Common myeloid progenitor, CD34-positive (primary cell): ENCODE measurements around the gene GRB2.

ENCODE experiments used
- CTCF ChIA-PET: fragments of 350-600 bp; sonication (Branson Sonifier 250); formaldehyde crosslinking; loops from one replicate; lab custom pipeline; 2021; ENCODE audit warnings: antibody characterized with exemption; lab: Charles Lee
- POLR2A ChIA-PET: fragments of 350-600 bp; sonication (Branson Sonifier 250); formaldehyde crosslinking; loops from one replicate; lab custom pipeline; 2021; ENCODE audit warnings: antibody characterized with exemption; lab: Charles Lee
- DNase-seq, 3 donors: peaks; one replicate each; pipeline versions ENCODE4 v3.0.0 to v3.0.0-alpha.2; 2013
- H3K27ac ChIP-seq, 2 experiments: 1 replicate in 1 of 2; 2 replicates in 1 of 2; pipeline ENCODE4 v1.7.0; 2013; ENCODE audit warnings: inconsistent platforms in 2 of 2, low read length in 2 of 2, mild to moderate bottlenecking in 2 of 2, low read depth in 1 of 2, moderate library complexity in 1 of 2; ENCODE audit not compliant: severe bottlenecking in 2 of 2, insufficient read depth in 1 of 2, poor library complexity in 1 of 2
- H3K27me3 ChIP-seq, 5 experiments: replicated peaks in 2 of 5; 1 replicate in 3 of 5; 2 replicates in 2 of 5; pipeline versions ENCODE4 v1.6.1 to v1.7.0; 2013; ENCODE audit warnings: low read length in 4 of 5, mild to moderate bottlenecking in 2 of 5, moderate library complexity in 2 of 5, inconsistent platforms in 1 of 5; ENCODE audit not compliant: insufficient read depth in 5 of 5, control insufficient read depth in 4 of 5
- H3K36me3 ChIP-seq, 4 experiments: 1 replicate in 2 of 4; 2 replicates in 2 of 4; pipeline versions ENCODE4 v1.6.1 to v1.7.0; 2013; ENCODE audit warnings: low read length in 3 of 4, control low read depth in 1 of 4, mild to moderate bottlenecking in 1 of 4; ENCODE audit not compliant: control insufficient read depth in 4 of 4, insufficient read depth in 4 of 4
- H3K4me1 ChIP-seq, 4 experiments: 1 replicate in 3 of 4; 2 replicates in 1 of 4; pipeline versions ENCODE4 v1.6.1 to v1.7.1; 2013; ENCODE audit warnings: low read length in 3 of 4, mild to moderate bottlenecking in 3 of 4, control low read depth in 1 of 4, inconsistent platforms in 1 of 4, moderate library complexity in 1 of 4; ENCODE audit not compliant: control insufficient read depth in 4 of 4, insufficient read depth in 4 of 4; ENCODE audit errors: control extremely low read depth in 1 of 4
- H3K4me3 ChIP-seq, 7 experiments: 1 replicate in 4 of 7; 2 replicates in 3 of 7; pipeline versions ENCODE4 v1.5.1 to v1.7.0; 2013; ENCODE audit warnings: mild to moderate bottlenecking in 7 of 7, low read length in 6 of 7, moderate library complexity in 6 of 7, inconsistent platforms in 2 of 7, low read depth in 2 of 7, control low read depth in 1 of 7; ENCODE audit not compliant: insufficient read depth in 4 of 7, control insufficient read depth in 1 of 7; ENCODE audit errors: extremely low read depth in 1 of 7
- H3K9me3 ChIP-seq, 5 experiments: 1 replicate in 4 of 5; 2 replicates in 1 of 5; pipeline versions ENCODE4 v1.6.1 to v1.7.1; 2013; ENCODE audit warnings: low read length in 4 of 5, mild to moderate bottlenecking in 2 of 5, inconsistent platforms in 1 of 5, low read depth in 1 of 5, moderate library complexity in 1 of 5; ENCODE audit not compliant: control insufficient read depth in 4 of 5, insufficient read depth in 2 of 5; ENCODE audit errors: control extremely low read depth in 1 of 5
- WGBS: methylation state at CpG from one replicate; pipeline ENCODE4 v1.1.5; 2013; ENCODE audit not compliant: insufficient coverage; 5-methylcytosine and 5-hydroxymethylcytosine counted together

GRB2 gene

DNA sequence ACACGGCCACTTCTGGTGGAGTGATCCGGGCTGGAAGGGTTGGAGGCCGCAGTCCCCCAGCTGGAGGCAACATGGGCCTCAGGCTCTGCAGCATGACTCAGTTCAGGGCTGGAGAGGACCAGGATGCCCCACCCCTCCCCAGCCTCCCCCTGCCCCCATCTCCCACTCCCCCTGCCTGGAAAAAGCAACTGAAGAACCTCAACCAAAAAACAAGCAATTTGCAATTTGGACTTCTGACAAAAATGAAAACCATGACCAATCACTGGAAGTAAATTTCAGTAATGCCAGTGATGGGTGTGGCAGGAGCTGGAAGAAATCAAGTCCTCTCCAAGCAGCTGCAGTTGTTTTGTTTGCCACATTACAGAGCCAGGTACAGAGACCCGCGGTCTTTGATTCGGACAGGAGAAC is 127.8 kb downstream of the GRB2 start:
- H3K27ac ChIP-seq, result no peak overlapping the region
- ChIA-PET CTCF (interaction anchor here (1.0 kb wide), 1 partner anchor 33 kb away, joined by 3 read pairs; no protein-coding TSS in a partner anchor), POLR2A (no interaction called here)
- no peaks in the 10 kb centered on the region for H3K9me3 ChIP-seq
- peaks cover 5 to 66% (median 45%) of the 10 kb centered on the region in 4 experiments for H3K36me3 ChIP-seq
- H3K4me1 ChIP-seq, result peaks cover 0 to 8% (median 2%) of the 10 kb centered on the region in 4 experiments
- no peak for DNase-seq
- no peak overlapping the region for H3K4me3 ChIP-seq
- WGBS, result 93% methylated on average over 2 of the region's 6 CpGs
- no peaks in the 10 kb centered on the region for H3K27me3 ChIP-seq

DNA sequence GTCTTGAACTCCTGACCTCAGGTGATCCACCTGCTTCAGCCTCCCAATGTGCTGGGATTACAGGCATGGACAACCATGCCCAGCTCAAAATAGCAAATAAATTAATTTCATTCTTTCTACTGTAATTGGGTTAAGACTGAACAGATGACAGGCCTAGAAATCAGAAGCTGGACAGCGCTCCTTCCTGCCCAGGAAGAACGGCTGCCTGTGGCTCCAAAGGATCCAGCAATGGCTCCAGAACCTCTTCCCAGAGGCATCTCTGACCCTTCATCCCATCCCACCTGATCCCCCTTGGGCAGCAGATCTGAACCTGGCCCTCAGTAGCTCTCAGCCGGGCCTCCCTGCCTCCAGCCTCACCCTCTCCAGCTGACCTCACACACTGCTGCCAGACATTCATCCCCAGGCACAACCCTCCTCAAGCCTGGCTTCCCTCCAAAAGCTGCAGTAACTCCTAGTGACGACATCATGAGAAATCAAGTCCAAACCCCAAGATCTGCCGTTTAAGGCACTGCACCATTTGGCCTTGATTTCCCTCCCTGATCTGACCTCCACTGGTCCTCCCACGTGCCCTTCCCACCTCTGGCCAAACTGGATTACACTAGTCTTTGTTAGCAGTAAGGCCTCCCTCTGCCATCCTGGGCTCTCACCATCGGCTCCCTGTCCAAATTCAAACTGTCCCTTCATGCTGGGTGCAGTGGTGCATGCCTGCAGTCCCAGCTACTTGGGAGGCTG is 131.3 kb downstream of the GRB2 start:
- WGBS, result 98% methylated on average over 7 of the region's 7 CpGs
- POLR2A ChIA-PET, result interaction anchor here (0.6 to 1.6 kb wide), 2 partner anchors 12 to 42 kb away, joined by 3 read pairs; partner anchors contain the start of genes GGA3 and MRPS7
- H3K4me3 ChIP-seq, result no peak overlapping the region

DNA sequence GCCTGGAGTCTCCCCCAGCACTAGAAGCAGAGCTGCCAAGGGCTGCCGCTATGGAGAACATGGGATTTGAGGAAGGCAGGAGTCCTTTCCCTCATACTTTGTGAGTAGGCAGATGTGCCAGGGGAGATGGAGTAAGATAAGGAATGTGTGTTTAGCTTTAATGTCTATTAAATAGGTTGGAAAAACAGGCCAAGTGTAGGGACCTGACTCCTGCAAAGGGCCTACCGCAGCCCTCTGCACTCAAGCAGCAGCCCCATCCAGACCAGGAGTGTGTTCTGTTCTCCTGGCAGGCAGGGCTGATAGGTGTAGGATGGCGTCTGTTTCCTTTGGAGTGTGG is 132.7 kb downstream of the GRB2 start:
- peaks cover 0 to 40% (median 27%) of the 10 kb centered on the region in 4 experiments for H3K4me1 ChIP-seq
- ChIA-PET CTCF (interaction anchor here (3.5 to 5.1 kb wide), 2 partner anchors 12 to 17 kb away, joined by 20 to 40 read pairs; partner anchors contain the start of genes GGA3, MRPS7 and SLC25A19), POLR2A (no interaction called here)
- H3K4me3 ChIP-seq, result no peak overlapping the region
- no peaks in the 10 kb centered on the region for H3K9me3 ChIP-seq
- no peak for DNase-seq
- no peaks in the 10 kb centered on the region for H3K27me3 ChIP-seq
- 76% methylated on average over 3 of the region's 3 CpGs for WGBS
- peaks cover 5 to 43% (median 29%) of the 10 kb centered on the region in 4 experiments for H3K36me3 ChIP-seq
- H3K27ac ChIP-seq, result no peak overlapping the region

More for the DNA sequence above, 131.3 kb downstream of the GRB2 start:
- H3K27me3 ChIP-seq, result no peaks in the 10 kb centered on the region
- DNase-seq, result no peak
- CTCF ChIA-PET, result interaction anchor here (1.2 to 5.1 kb wide), 3 partner anchors 13 to 62 kb away, joined by 3 to 40 read pairs (median 4); partner anchors contain the start of genes GGA3 and MRPS7
- peaks cover 0 to 33% (median 25%) of the 10 kb centered on the region in 4 experiments for H3K4me1 ChIP-seq
- H3K36me3 ChIP-seq, result peaks cover 5 to 49% (median 32%) of the 10 kb centered on the region in 4 experiments
- H3K9me3 ChIP-seq, result no peaks in the 10 kb centered on the region
- no peak overlapping the region for H3K27ac ChIP-seq

DNA sequence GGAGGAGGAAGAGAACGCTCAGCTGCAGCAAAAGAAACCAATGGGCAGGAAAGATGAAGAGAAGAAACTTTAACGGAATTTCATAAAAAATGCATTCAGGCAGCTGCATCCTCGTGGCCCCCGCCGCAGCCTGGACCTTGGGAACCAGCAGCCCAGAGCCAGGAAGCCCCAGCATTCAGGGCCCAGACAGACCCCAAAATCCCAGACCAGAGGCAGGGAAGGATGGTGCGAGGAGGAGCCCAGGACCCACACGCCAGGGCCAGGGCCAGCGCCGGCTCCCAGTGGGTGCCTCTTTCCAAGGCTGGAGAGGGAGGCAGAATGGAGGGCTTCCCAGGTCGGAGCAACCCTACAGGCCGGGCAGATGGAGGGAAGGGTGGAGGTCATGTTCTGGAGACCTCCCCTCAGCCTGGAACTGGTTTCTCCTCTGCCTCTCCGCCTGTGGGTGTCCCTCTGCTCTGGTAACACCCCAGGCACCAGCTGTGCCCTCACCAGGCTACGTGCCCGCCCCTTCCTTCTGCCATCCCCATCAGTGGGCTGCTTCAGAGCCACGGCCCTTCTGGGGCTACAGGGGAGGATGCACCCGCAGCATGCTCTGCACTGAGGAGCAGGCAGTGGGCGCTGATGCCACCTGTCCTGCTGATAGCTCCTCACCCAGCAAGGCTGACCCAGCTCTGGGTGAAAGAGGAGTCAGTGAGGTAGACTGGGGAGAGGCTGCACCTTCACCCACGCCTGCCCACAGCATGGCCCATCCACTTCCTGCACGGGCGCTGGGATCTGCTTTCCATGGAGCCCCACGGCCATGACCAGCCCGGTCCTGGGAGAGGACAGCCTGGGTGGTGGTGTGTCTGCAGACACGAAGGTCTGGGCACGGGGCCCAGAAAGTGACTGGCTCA is 133.3 kb downstream of the GRB2 start:
- DNase-seq, result no peak
- peak overlapping the region in 1 of 2 experiments; percentile 64 for H3K27ac ChIP-seq

DNA sequence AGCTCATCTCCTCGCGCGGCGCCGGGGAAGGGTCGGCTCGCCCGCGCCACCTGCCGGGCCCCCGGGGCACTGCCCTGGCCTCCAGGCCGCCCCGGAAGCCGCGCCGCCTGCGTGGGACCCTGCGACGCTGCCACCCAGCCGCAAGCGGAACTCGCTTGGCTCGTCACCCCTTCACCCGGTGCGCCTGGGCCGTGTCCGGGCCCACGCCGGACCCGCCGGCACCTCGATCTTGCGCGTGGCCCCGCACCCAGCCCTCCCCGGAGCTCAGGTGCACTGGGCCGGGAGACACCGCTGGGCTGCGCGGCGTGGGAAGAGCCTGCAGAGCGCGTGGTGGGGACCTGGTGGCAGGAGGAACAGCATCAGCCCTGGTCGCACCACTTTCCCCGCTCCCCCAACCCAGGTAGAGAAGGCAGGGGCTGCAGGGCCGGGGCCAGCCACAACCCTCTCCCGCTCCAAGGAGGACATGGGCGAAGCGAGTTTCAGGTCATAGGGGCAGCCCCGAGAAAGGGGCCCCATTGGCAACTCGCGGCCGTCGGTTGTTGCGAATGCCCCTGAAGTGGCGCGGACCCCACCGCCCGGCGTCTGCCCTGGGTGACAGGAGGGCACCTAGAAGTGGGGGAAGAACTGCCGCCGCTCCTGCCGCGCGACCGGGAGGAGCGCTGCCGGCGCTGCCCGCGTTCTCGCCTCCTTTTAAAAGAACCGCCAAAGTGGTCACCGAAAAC is 134.1 kb downstream of the GRB2 start:
- ChIA-PET CTCF (interaction anchor here (0.6 to 5.1 kb wide), 23 partner anchors 11 to 375 kb away, joined by 3 to 40 read pairs (median 5); partner anchors contain the start of genes GGA3, MRPS7, NUP85 and SLC25A19), POLR2A (interaction anchor here (0.7 to 2.5 kb wide), 5 partner anchors 10 to 398 kb away, joined by 3 to 39 read pairs (median 4); partner anchors contain the start of genes FDXR, GGA3, MRPS7 and SLC25A19)
- H3K4me1 ChIP-seq, result peaks cover 0 to 53% (median 27%) of the 10 kb centered on the region in 4 experiments

More for the DNA sequence above, 133.3 kb downstream of the GRB2 start:
- 63% methylated on average over 23 of the region's 24 CpGs for WGBS
- CTCF ChIA-PET, result interaction anchor here (1.0 to 5.1 kb wide), 8 partner anchors 10 to 158 kb away, joined by 4 to 40 read pairs (median 16); partner anchors contain the start of genes GGA3, MRPS7 and SLC25A19
- POLR2A ChIA-PET, result interaction anchor here (1.6 to 2.5 kb wide), 3 partner anchors 11 to 134 kb away, joined by 4 to 39 read pairs (median 13); partner anchors contain the start of genes GGA3, MRPS7 and SLC25A19
- Histone ChIP-seq H3K4me1 (peaks cover 0 to 46% (median 27%) of the 10 kb centered on the region in 4 experiments), H3K36me3 (peaks cover 4 to 44% (median 27%) of the 10 kb centered on the region in 4 experiments), H3K4me3 (peak overlapping the region; percentile 79 to 96 (median 91)), H3K27me3 (no peaks in the 10 kb centered on the region), H3K9me3 (no peaks in the 10 kb centered on the region)

DNA sequence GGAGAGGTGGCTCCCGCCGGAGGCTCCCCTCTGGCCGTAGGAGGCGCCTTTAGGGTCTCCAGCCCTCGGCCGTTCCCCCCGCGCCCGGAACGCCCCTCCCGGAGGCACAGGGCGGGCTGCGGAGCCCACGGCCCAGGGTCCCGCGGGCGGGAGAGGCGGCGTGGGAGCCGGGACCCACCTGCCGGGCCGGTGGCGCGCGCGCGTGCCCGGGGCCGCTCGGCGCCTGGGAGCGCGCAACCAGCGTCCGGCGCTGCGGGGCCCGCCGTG is 134.6 kb downstream of the GRB2 start, which contains the start of gene MIF4GD:
Gene MIF4GD, minus strand, starts transcription at position 266 of the 267 bp plus-strand sequence. CDS start 1,036 bp downstream, outside the sequence.
- Histone ChIP-seq H3K4me1 (peaks cover 0 to 53% (median 28%) of the 10 kb centered on the region in 4 experiments), H3K9me3 (no peaks in the 10 kb centered on the region), H3K27ac (peak within 1 kb of the TSS; percentile 85 to 90), H3K36me3 (peaks cover 2 to 53% (median 34%) of the 10 kb centered on the region in 4 experiments), H3K27me3 (no peaks in the 10 kb centered on the region), H3K4me3 (peak within 1 kb of the TSS; percentile 79 to 96 (median 91))
- peak in 1 of 3 donors; percentile 88 for DNase-seq
- WGBS, result 0% methylated on average over 36 of the region's 39 CpGs
- ChIA-PET POLR2A (interaction anchor here (0.7 to 2.5 kb wide), 5 partner anchors 9 to 398 kb away, joined by 3 to 39 read pairs (median 4); partner anchors contain the start of genes FDXR, GGA3, MRPS7 and SLC25A19), CTCF (interaction anchor here (0.6 to 5.1 kb wide), 23 partner anchors 10 to 375 kb away, joined by 3 to 40 read pairs (median 5); partner anchors contain the start of genes GGA3, MRPS7, NUP85 and SLC25A19)

More for the DNA sequence above, 134.1 kb downstream of the GRB2 start:
- Histone ChIP-seq H3K4me3 (peak overlapping the region; percentile 79 to 96 (median 91)), H3K27ac (peak overlapping the region in 1 of 2 experiments; percentile 64), H3K9me3 (no peaks in the 10 kb centered on the region), H3K27me3 (no peaks in the 10 kb centered on the region), H3K36me3 (peaks cover 2 to 48% (median 29%) of the 10 kb centered on the region in 4 experiments)
- DNase-seq, result peak; percentile 61 to 84 (median 72)
- WGBS, result under 1% methylated on average over 65 of the region's 74 CpGs
